ENCODE results near the gene SLX1B.
"Not testable (repeated sequence)": the region's sequence is repeated elsewhere in the genome, so short reads cannot be mapped to it uniquely, and the experiment has no call there.

The SLX1B gene

DNA sequence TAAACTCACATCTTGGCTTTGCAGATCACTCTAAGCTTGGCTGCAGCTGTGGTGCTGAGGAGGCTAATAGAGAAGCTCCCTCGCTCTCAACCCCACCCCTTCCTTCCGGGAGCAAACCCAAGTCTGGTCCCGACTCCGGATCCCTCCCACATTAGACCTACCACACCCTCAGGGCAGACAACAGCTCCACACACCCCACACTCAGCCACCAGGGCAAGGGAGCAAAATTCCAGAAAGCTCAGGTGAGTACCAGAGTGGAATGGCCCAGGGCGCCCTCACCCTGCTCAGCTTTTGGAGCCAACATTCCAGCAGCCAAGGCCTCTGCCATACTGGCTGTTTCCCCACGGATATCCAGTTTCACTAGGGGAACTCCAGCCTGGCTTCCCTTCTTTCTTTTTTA, 15.3 kb downstream of the SLX1B start:
- H3K9ac ChIP-seq (ENCODE audit: low read length); H3K4me1 ChIP-seq (ENCODE audit: control insufficient read depth, insufficient read depth, low read length); H3K4me3 ChIP-seq (ENCODE audit: low read length); H3K27me3 ChIP-seq (ENCODE audit: control insufficient read depth, insufficient read depth, low read length); H3K9me3 ChIP-seq (ENCODE audit: control insufficient read depth, low read length); H3K36me3 ChIP-seq (ENCODE audit: control insufficient read depth, insufficient read depth, low read length): not testable (repeated sequence)

DNA sequence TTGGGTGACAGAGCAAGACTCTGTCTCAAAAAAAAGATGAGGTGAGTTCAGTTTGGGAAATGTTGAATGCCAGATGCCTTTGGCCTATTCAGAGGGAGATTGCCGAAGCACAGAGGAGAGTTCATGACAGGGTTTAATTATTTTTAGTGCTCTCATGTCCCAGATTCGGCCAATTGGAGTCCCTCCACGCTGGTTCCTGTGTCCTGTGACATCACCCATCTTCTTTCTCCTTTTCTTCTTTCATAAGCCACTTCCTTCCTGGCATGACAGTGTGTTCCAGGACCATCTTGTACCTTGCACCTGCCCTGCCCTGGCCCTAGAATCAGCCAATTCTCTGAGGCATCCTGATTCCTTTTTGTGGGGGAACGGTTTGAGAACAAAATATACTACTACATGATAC, 17.7 kb downstream of the SLX1B start:
- not testable (repeated sequence) for H3K9ac ChIP-seq (ENCODE audit: low read length); H3K4me1 ChIP-seq (ENCODE audit: control insufficient read depth, insufficient read depth, low read length); H3K4me3 ChIP-seq (ENCODE audit: low read length); H3K36me3 ChIP-seq (ENCODE audit: control insufficient read depth, insufficient read depth, low read length); H3K27me3 ChIP-seq (ENCODE audit: control insufficient read depth, insufficient read depth, low read length); H3K9me3 ChIP-seq (ENCODE audit: control insufficient read depth, low read length)

DNA sequence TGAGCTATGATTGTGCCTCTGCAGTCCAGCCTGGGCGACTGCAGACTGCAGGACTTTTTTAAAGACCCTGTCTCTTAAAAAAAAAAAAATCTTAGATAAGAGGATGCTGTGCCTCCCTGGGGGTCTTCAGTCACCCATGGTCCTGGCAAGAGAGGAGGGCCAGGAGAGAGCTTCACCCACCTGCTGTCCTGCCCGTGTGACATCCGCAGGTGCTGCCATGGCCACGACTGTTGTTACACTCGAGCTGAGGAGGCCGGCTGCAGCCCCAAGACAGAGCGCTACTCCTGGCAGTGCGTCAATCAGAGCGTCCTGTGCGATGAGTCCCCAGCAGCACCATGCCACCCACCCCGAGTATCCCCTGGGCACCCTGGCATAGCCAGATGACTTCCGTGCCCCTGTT, 27.9 kb downstream of the SLX1B start:
- not testable (repeated sequence) for H3K27me3 ChIP-seq (ENCODE audit: control insufficient read depth, insufficient read depth, low read length); H3K36me3 ChIP-seq (ENCODE audit: control insufficient read depth, insufficient read depth, low read length)

DNA sequence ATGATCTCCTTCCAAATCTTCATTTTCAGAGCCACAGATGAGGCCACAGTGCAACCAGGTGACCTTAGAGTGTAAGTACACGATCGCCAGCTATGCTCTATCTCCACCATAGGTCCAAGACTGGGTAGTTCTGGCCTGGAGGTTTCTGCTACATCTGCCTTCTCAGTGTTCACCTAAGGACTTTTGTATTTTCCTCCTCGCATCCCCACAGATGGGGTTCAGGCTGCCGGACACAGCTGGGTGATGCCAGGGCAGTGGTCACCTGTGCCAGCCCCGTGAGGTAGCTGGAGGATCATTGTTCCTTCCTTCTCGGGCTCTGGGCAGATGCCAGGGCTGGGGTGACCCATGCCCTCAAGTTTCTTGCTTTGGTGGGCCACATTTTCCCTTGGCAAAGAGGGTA, 52.0 kb downstream of the SLX1B start, which contains the start of gene NPIPB12:
TSS of gene NPIPB12 (minus strand) at position 101 of the 400 bp plus-strand sequence.
- H3K4me3 ChIP-seq (ENCODE audit: low read length); H3K36me3 ChIP-seq (ENCODE audit: control insufficient read depth, insufficient read depth, low read length); H3K4me1 ChIP-seq (ENCODE audit: control insufficient read depth, insufficient read depth, low read length); H3K27me3 ChIP-seq (ENCODE audit: control insufficient read depth, insufficient read depth, low read length); H3K9me3 ChIP-seq (ENCODE audit: control insufficient read depth, low read length); H3K9ac ChIP-seq (ENCODE audit: low read length): not testable (repeated sequence)

More for the DNA sequence above, 27.9 kb downstream of the SLX1B start:
- H3K4me3 ChIP-seq (ENCODE audit: low read length); H3K4me1 ChIP-seq (ENCODE audit: control insufficient read depth, insufficient read depth, low read length); H3K9ac ChIP-seq (ENCODE audit: low read length); H3K9me3 ChIP-seq (ENCODE audit: control insufficient read depth, low read length): not testable (repeated sequence)

Data from mucosa of stomach (tissue), 1 donor.